ENCODE results near the gene COL23A1.
A peak's percentile ranks its signal among the peaks of the same experiment; 100 is the strongest.

COL23A1 gene

DNA sequence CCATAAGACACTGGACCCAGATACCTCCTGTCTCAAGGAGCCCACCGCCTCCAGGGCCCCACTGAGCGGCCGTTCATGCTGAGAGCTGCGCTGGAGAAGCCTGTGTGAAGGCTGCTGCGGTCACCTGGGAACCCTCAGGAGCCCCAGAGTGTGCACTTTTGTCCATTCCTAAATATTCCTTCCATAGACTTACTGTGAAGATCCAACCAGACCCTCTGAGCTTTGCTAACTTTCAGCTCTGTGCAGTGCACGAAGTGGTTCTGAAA is 119.5 kb downstream of the COL23A1 start:
- DNase-seq: no peak

DNA sequence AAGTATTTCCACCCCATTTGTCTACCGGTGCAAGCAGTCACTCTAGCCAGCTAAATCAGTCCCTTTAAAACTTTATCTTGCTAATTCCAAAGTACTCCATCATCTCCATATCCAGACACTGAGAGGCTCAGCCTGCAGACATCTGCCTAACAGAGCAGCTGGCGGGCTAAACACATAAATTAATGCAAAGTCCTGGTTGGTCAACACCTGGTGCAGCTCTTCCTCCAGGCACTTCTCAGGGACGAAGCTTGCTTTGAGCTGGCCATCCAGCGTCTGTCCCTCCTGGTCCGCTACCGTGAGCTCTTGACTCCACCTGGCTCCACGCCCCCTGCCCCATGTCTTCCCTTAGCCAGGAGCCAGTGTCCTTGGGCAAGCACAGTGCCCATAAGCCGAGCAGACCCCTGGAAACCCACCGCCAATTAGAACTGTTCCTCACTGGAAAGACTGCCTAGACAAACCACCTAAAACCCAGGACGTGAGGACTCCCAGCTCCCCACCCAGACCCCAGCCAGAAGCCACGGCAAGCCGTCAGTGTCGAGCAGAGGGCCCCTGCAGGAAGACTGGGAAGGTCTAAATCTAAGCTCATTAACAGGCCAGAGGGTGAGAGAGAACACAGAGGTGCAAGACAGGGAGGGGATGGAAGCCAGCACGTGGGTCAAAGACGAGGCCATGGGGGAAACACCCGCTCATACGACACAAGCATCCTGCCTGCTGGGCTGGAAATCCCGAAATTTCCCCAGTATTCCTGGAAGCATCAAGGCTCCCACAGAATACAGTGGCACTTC is 120.0 kb downstream of the COL23A1 start:
- DNase-seq: peak; percentile 21 to 36

DNA sequence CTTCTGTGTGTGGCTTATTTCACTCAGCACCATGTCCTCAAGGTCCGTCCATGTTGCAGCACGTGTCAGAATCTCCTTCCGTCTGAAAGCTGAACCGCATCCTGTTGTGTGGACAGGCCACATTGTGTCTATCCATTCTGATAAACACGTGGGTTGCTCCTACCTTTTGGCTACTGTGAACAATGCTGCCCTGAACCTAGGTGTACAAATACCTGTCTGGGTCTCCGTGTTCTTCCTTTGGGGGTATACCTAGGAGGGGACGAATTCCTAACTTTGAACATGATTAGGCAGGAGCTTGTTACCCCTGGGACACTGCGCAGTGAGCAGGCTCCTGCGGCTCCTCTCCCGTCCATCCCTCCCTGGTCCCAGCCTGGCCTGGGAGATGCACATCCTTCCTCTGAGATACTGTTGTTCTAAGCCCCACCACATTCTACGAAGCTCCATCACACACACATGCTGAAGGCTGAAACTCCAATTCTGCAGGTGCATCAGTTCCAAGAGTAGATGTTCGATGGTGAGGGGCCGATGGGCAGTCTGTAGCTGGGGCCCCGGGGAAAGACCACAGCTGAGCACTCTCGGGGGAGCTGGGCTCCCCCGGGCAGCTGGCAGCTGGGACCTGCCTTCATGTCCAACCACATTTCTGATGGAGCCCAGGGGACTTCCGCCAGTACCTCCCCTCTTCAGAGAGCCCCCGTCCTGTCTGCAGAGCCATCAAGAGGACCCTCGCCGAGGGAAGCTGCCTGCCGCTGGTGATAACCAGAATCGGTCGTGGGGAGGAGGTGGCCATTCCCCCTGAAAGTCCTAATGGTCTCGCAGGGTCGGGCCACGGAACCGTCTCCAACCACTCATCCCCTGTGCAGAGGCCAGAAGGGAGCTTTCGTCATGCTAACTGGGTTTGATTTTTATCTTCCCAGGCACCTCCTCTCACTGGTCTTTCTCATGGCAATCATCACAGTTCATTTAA is 120.9 kb downstream of the COL23A1 start:
- DNase-seq: no peak

DNA sequence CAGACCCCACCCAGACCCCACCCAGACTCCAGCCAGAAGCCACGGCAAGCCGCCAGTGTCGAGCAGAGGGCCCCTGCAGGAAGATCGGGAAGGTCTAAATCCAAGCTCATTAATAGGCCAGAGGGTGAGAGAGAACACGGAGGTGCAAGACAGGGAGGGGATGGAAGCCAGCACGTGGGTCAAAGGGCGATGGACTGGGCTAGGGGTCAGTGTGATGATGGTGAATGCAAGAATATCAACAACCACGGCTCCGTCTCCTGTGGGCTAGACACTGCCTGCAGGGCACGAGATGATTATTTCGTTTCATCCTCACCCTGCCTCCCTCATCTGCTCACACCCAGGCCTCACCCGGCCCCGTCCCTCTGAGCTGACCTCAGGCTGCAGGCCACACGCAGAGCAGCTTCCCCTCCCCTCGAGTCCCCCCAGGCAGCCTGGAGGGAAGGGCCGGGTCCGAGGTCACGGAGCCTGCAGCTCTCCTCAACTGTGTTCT is 122.0 kb downstream of the COL23A1 start:
- no peak for DNase-seq

DNA sequence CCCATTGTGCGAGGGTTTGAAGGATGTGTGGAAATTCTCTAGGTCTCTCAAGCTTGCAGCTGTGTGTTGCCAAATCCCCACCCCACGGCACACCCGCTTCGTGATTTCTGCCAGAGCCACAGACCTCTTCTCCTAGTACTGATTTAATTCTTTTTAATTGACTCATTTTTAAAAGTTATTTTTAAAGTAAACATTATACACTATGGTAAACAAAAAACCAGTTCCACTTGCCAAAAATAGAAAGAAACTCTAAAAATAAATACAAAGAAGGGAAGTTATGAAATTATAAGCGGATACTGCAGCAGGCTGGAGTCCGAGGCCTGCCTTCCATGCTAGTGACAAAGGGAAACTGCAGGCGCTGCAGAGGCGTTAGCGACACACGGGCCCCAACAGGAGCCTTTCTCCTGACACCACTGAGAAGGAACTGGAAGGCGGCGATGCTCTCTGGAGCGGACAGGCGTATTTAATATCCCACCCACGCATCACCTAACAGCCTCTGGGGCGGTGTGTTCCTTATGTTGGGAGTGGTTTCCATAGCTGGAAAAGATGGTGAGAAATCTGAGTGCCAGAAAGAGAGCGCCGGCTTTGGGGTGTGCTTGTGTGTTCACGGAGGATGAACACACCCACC is 122.5 kb downstream of the COL23A1 start:
- DNase-seq: peak in 1 of 2 experiments; percentile 3

DNA sequence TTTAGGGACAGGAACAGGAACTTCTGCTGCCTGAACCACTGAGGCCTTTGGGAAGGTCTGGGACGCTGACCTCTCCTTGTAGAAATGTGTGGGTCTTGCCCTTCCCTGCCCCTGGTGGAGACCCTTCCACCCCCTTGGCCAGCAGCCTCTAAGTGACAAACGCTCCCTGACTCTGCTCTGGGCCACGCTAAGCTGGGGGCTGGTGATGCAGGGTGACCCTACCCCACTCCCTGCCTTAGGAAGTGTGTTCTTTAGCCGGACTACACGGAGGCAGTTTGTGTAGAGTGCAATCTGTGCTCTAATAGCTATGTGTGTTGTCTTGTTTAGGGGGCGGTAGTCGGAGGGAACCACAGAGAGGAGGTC is 123.0 kb downstream of the COL23A1 start:
- DNase-seq: no peak

DNA sequence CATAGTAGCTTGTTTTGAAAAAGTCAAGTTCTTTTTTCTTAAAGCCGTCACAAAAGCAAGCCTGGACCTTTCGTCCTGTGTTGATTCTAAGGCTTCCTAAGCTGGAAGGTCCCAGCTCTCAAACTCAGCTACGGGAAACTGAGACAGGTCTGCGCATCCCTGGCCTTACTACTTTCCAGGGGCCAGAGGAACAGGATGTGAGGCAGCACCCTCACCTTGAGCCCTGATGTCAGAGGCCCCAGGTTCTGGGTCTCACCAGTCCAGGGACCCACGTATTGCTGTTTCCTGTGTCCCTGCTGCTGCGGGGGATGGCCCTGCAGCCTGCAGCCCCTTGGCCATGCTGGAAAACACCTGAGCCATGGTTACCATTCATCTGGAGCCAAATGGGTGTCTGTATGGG is 123.9 kb downstream of the COL23A1 start:
- no peak for DNase-seq

DNA sequence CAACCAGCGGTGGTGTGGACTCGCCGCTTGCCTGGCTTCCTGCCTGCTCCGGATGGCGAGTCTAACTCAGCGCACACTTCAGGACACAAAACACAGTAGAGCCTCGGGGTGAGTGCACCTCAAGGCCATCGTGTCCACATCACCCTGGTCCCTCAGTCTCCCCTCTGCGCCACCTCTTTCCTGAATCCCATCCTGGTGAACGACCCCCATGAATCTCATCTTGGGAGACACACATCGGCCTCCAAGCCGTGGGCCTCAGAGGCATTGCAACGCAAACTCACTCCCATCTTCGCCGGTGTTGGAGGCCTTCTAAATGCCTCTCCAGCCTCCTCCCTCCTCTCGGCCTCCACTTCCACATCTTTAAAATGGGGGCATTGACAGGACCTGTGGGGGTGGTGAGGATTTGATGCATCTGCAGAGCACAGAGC is 124.3 kb downstream of the COL23A1 start:
- DNase-seq: no peak

DNA sequence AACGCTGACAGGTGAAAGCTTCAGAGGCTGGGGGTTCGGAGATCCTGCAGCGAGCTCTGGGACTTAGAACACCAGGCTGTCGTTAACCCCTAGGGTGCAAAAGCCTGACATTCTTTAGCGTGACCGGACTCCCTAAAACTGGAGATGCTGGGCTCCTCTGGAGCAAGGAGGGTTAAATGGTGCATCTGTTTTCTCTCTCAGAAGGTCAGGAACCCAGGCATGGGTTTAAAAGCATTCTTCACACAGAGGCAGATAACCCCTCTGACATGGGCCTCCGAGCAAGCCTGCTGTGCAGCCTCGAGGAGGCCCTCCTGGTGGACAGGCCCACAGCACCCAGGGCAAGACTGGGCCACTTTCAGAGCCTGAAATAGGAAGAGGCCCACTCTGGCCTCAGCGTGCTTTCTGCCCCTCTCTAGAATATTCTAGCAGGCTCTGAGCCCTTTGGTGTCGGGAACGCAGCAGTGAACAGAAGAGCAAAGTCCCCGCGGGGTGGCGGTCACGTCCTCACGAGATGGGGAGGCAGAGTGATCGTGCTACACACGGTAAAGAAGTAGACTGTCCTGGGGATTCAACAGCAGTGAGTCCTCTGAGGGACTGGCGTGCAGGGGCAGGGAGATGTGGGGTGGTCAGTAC is 124.8 kb downstream of the COL23A1 start:
- DNase-seq: no peak

DNA sequence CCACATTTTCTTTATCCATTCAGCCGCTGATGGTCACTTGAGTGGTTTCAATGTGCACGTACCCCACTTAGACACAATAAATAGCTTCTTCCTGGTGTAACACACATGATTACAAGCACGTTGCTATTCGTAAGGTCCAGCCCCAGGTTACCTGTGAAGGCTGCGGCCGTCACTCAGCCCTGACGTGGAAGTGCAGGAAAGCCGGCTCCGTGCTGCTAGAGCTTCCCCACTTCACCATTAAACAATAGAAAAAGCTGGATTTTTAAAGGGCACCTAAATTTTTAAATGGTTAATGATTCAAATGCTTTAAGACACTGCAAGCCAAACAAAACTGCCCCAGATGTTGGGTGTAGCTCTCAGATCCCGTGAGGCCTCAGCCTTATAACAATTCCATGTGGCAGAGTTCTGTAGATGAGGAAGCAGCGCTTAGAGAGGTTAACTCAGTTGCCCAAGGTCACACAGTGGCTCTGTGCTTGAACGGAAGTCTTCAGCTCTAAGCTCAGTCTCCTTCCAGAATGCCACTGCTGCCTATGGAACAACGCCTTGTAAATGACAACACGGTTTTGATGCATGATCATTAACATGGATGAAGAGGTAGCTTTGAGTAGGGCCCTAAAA is 125.7 kb downstream of the COL23A1 start:
- no peak for DNase-seq

DNA sequence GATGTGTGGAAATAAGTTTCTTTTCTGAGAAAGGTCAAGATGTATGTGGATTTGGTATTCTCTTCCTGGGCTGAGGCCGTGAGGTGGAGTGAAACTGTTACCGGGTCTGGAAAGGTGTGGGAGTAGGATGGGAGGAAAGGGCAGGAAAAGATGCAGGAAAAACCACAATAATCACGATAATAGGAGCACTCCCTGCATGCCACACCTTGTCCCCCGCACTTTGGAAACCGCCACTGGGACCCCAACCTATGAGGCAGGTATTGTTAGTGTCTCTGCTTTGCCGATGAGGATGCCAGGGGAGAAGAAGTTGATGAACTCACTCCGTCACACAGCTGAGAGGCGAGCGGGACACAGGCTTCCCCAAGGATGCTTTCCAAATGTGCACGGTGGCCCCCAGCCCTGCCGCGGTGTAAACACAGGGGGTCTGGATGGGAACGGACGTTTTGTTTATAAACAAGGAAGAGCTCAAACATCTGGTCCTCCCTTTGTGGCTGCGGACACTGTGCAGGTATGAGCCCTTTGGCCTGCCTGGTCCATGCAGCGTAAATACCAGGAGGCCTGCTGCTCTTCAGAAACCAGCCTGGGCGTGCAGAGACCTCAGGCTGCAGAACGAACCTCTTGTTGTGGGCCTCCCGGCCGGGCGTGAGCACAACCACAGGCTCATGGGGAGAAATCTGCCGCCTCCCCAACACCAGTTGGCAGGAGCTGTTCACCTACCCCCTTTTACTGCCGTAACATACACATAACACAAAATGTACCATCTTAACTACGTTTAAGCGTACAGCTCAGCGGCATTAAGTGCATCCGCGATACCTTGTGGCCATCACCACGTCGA is 126.7 kb downstream of the COL23A1 start:
- no peak for DNase-seq

DNA sequence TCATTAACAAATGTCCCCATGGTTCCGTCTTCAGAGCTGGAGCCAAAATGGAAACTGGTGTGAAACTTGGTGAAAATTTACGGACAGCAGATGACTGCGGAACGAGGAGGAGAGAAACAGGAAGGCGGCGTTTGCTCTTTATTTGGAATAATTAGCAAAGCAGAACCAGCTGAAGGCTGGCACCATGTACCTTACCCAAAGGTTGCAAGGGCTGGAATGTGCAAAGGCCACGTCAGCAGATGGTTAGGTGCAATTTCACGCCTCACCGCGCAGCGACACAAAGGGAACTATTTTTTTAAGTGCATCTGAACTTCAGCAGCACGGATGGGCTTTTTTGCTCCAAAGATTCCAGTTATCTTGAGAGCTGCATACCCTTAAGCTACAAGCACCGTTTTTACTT is 127.4 kb downstream of the COL23A1 start:
- DNase-seq: no peak

DNA sequence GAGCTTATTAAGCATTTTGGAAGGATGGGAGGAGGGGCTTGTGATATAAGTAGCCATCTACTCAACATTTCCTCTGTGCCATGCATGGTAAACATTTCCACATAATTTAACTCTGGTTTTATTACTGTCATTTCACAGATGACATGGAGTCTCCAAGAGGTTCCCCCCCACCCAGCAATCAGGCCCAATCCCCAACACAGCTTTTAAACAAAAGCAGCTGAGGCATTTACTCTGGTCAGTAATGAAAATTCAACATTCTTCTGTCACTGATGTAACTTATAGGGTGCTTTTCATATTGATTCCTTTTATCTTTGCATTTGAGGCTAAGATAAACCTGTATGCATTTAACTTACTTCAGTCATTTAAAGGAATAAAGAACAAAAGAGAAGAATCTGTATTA is 128.1 kb downstream of the COL23A1 start:
- DNase-seq: no peak

DNA sequence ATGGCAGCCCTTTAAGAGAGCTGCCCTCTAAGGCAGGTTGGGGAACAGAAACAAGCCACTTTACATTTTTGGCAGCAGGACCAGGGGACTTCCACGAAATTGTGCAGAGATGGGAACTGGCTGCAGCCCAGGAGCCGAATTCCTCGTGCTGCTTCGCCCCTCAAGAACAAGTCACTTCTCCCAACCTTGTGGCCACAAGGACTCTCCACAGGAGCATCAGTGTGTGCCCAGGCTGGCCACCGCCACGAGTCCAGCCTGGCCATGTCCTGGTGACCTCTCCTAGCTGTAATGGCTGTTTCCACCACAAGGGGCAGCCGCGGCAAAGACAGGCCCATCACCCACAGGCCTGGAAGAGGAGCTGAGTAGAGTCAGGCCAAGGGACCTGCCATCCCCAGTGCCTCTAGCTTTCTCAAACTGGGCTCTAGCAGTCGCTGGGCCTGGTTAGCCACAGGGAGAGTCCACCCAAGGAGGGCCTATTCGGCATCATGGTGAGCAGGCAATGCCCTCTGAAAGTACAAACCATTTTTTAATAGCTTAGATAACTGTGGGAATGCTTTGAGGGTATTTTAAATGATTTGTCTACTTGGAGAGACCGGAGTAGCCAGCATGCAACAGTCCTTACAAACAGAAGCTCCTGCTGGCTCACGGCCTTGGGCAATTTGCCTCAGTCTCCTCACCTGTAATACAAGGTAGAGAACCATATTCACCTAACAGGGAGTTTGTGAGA is 129.0 kb downstream of the COL23A1 start:
- peak; percentile 42 to 46 for DNase-seq

DNA sequence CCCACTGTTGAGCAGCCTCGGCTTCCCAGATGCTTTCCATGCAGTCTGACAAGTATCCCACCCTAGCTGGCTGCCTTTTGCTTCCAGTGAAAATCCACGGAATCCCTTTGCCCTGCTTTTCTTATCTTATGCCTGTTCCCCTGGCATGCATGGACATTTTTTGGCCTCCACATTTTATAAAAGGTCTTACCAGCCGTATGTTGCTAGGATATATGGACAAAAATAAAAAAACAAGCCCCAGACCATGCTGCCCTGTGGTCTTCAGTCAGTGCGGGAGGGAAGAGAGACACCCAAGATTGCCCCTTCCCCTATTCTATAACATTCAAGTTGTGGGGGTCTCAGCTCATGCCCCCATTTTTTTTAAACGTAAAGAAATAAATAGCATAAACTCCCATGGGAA is 129.6 kb downstream of the COL23A1 start:
- DNase-seq: no peak

DNA sequence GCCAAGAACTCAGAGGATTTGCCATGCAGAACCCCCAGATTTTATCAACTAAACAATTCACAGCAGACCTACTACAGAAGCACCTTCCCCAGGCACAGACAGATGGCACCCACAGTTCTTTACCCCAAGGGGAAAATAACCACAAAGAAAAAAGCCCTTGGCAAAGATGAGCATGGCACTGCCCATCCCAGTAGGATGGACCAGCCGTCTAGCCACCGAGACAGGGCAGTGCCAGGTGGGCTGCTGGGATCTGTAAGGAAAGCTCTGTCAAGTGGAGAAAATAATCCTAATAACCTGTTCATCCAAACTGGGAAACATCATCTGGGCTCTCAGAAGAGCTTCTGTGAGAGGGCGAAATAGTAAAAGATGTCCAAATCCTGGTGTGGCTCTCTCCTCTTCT is 130.0 kb downstream of the COL23A1 start:
- no peak for DNase-seq

DNA sequence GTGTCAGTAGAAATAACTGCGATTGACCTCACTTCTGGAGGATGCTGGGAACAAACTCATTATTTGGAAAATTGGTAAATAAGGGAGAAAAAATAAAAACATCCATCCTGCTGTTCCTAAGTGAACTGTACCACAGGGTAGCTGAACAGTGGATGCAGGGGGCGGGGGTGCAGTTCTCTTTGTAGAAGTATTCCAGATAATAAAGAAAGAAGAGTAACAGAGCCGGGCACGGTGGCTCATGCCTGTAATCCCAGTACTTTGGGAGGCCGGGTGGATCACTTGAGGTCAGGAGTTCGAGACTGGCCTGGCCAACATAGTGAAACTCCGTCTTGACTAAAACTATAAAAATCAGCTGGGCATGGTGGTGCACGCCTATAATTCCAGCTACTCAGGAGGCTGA is 132.1 kb downstream of the COL23A1 start:
- DNase-seq: no peak

DNA sequence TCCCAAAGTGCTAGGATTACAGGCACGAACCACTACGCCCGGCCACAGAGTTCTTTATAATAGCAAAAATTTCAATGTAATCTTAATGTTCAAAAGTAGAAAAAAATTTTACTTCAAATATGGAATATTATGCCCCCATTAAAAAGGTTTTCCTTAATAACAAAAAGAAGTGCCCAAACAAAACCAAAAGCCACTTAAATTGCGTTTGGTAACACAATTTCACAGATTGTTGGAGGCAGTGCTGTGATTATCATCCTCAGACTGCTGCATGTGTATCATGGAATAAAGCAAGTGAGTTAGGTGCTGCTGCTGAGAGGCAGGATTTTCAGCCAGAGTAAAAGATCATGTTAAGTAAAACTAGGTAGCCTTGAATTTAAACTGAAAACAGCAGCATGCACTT is 132.7 kb downstream of the COL23A1 start:
- DNase-seq: no peak

DNA sequence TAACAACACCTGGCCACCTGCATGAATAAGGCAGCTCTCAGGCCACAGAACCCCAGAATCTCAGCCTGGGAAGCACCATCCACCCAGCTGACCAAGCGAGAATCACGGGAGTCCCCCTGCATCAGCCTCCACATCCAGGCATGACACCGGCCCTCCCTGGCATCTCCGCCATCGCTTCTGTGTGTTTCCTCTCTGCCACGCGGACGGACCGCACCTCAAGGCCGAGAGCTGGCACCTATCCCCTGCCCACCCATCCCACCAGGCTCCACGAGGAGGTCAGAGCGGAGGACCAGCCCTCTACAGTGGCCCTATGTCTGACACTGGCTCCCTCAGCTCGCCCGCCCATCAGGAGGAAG is 134.7 kb downstream of the COL23A1 start:
- DNase-seq: no peak

DNA sequence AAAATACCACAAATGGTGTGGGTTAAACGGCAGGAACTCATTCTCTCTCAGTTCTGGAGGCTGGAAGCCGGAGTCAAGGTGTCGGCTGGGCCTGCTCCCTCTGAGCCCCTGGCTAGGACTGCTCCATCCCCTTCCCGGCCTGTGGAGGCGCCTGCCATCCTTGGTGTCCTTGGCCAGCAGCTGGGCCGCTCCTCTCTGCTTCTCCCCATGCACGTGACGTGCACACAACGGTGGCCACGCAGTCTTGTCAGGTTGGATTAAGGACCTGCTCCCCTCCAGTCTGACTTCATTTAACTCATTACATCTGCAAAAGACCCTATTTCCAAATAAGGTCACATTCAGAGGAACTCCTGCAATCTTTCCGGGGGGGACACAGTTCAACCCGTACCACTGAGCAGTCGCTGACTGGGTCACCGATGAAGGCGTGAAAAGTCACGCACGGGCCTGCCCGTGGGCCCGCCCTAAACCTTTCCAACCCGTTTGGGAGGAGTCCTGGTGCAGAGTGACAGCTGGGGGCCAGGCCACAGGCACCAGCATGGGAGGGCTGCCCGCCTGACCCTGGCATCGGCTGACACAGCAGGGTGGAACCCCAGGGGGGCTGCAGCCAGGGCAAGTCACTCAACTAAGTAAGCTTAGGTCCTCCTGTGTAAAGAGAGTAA is 135.2 kb downstream of the COL23A1 start:
- DNase-seq: no peak

DNA sequence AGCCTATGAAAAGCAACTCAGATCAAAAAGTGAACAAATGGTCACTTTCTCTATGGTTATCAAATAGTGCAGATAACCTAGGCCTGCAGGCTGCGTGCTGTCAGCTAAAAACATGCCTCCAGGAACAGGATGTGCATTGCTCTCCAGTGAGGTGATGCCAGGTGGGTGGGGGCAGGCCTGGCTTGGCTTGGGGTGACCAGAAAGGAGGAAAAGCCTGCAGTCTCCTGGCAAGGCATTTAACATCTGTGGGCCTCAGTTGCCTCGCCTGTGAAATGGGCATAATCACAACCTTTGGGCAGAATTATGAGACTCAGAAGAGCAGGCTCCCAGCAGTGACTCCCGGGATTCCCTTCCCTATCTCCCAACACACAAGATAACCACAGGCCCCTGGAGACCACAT is 135.9 kb downstream of the COL23A1 start:
- no peak for DNase-seq
